ENCODE measurements around the gene NAMPT. TPM values are rescaled to one million over a fixed set of nuclear protein-coding genes. Genes with fewer than 3 reads are reported as not detected.
"Not testable (repeated sequence)": the region's sequence is repeated elsewhere in the genome, so short reads cannot be mapped to it uniquely, and the experiment has no call there.

NAMPT gene
- total RNA-seq, 1 donor from 2014 or later = 184 TPM

- Histone ChIP-seq H3K27me3 (no peaks in the 10 kb centered on the region), H3K27ac (no peak overlapping the region), H3K9me3 (no peaks in the 10 kb centered on the region), H3K4me3 (no peak overlapping the region), H3K4me1 (no peaks in the 10 kb centered on the region), H3K36me3 (no peaks in the 10 kb centered on the region)
- DNase-seq (no peak), ATAC-seq (no peak)
- TF ChIP-seq, protein P1, sequence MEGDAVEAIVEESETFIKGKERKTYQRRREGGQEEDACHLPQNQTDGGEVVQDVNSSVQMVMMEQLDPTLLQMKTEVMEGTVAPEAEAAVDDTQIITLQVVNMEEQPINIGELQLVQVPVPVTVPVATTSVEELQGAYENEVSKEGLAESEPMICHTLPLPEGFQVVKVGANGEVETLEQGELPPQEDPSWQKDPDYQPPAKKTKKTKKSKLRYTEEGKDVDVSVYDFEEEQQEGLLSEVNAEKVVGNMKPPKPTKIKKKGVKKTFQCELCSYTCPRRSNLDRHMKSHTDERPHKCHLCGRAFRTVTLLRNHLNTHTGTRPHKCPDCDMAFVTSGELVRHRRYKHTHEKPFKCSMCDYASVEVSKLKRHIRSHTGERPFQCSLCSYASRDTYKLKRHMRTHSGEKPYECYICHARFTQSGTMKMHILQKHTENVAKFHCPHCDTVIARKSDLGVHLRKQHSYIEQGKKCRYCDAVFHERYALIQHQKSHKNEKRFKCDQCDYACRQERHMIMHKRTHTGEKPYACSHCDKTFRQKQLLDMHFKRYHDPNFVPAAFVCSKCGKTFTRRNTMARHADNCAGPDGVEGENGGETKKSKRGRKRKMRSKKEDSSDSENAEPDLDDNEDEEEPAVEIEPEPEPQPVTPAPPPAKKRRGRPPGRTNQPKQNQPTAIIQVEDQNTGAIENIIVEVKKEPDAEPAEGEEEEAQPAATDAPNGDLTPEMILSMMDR (IDR thresholded peaks at IDR 0.05) = no peak
- intact Hi-C loops (cut with DNase I) = no loop called here
These were observed 43.0 kb upstream of the NAMPT start for GRCh38 chr7:106327538-106328481.

GRCh38 chr7:106326594-106327537, 42.1 kb upstream of the NAMPT start:
- no peak overlapping the region for H3K27ac ChIP-seq
- H3K36me3 ChIP-seq = no peaks in the 10 kb centered on the region
- H3K9me3 ChIP-seq = no peaks in the 10 kb centered on the region
- H3K4me3 ChIP-seq = no peak overlapping the region
- no peak for DNase-seq
- no peaks in the 10 kb centered on the region for H3K27me3 ChIP-seq
- intact Hi-C loops (cut with DNase I) = no loop called here
- ATAC-seq = no peak
- TF ChIP-seq, protein P1 (IDR thresholded peaks at IDR 0.05) = no peak
- H3K4me1 ChIP-seq = no peaks in the 10 kb centered on the region

DNA sequence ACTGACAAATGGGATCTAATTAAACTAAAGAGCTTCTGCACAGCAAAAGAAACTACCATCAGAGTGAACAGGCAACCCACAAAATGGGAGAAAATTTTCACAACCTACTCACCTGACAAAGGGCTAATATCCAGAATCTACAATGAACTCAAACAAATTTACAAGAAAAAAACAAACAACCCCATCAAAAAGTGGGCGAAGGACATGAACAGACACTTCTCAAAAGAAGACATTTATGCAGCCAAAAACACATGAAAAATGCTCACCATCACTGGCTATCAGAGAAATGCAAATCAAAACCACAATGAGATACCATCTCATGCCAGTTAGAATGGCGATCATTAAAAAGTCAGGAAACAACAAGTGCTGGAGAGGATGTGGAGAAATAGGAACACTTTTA, 39.7 kb upstream of the NAMPT start:
- DNase-seq; intact Hi-C loops (cut with DNase I); ATAC-seq; H3K27ac ChIP-seq; H3K27me3 ChIP-seq; H3K9me3 ChIP-seq; H3K4me3 ChIP-seq; H3K36me3 ChIP-seq; H3K4me1 ChIP-seq: not testable (repeated sequence)

DNA sequence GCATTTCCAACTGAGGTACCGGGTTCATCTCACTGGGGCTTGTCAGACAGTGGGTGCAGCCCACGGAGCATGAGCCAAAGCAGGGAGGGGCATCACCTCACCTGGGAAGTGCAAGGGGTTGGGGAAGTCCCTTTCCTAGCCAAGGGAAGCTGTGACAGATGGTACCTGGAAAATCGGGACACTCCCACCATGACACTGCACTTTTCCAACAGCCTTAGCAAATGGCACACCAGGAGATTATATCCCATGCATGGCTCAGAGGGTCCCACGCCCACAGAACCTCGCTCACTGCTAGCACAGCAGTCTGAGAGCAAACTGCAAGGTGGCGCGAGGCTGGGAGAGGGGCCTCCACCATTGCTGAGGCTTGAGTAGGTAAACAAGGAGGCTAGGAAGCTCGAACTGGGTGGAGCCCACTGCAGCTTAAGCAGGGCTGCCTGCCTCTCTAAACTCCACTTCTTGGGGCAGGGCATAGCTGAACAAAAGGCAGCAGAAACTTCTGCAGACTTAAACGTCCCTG, 35.5 kb upstream of the NAMPT start:
- H3K27ac ChIP-seq; ATAC-seq; DNase-seq; H3K27me3 ChIP-seq; H3K4me3 ChIP-seq; H3K9me3 ChIP-seq; H3K4me1 ChIP-seq; H3K36me3 ChIP-seq; intact Hi-C loops (cut with DNase I): not testable (repeated sequence)

DNA sequence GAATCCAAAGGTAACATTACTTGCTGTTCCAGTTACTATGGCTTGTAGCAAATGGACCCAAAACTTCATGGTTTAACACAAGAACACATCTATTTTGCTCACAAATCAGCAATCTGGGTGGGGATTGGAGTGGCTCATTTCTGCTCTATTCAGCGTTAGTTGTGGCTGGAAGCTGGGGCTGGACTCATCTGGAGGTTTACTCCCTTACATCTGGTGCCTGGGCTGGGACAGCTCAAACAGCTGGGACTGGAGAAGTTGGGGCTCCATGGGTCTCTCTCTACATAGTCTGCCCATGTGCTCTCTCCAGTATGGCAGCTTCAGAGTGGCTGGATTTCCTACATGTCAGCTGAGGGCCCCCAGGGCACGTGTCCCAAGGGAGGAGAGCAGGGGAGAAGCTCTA, 33.7 kb upstream of the NAMPT start:
- TF ChIP-seq, protein P1 (IDR thresholded peaks at IDR 0.05) = no peak
- ATAC-seq = no peak
- intact Hi-C loops (cut with DNase I) = no loop called here
- no peaks in the 10 kb centered on the region for H3K4me1 ChIP-seq
- H3K36me3 ChIP-seq = no peaks in the 10 kb centered on the region
- no peak for DNase-seq
- H3K9me3 ChIP-seq = no peaks in the 10 kb centered on the region
- no peak overlapping the region for H3K4me3 ChIP-seq
- no peaks in the 10 kb centered on the region for H3K27me3 ChIP-seq
- H3K27ac ChIP-seq = no peak overlapping the region

DNA sequence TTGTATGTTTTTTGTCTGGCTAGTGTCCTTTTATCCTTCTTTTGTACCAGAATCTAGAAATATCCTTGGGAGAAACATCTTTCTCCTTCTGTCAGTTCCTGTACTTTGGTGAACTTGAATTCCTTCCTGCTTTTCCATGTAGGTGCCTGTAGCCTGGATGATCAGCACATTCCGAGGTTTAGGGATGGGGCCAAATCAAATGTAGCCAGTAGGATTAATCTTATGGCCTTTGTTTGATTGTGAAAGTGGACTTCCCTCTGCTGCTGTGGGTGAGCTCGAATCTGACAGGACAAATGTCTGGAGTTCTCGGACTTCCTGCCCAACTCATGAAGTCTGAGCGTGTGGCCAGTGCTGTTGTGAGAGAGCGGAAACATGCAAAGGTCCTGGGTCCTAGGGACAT, 33.2 kb upstream of the NAMPT start:
- intact Hi-C loops (cut with DNase I) = no loop called here
- H3K4me3 ChIP-seq = no peak overlapping the region
- H3K4me1 ChIP-seq = no peaks in the 10 kb centered on the region
- TF ChIP-seq, protein P1 (IDR thresholded peaks at IDR 0.05) = no peak
- no peaks in the 10 kb centered on the region for H3K27me3 ChIP-seq
- no peaks in the 10 kb centered on the region for H3K9me3 ChIP-seq
- DNase-seq = no peak
- no peak for ATAC-seq
- H3K36me3 ChIP-seq = no peaks in the 10 kb centered on the region
- no peak overlapping the region for H3K27ac ChIP-seq

All from upper lobe of right lung (tissue), 1 donor.